ENCODE results near the gene TEX53.

DNA sequence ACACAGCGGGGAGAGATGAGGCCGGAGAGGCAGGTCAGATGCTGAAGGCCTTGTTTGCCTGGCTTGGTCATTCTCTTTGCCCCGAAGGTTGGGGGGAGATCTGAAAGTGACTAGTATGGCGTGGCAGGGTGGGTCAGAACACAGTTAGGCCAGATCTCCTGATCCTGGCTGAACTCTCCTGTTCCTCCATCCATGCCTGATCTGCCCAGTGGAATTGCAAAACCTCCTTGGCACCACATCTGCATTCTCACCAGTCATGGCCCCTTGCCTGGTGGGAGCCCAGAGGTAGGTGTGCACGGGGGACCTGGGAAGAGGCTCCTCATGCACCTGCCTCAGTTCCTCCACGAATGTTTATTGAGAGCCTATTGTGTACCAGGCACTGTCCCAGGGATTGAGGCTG is 23.2 kb downstream of the TEX53 start:
- TF ChIP-seq CTCF (IDR thresholded peaks at IDR 0.05; ENCODE audit: control extremely low read depth in 1 of 3, insufficient read depth in 1 of 3, low read depth in 1 of 3, low read length in 3 of 3) (no peak), EP300 (IDR thresholded peaks at IDR 0.05; ENCODE audit: borderline replicate concordance in 1 of 2, low read depth in 2 of 2, low read length in 2 of 2) (no peak), TAF1 (IDR thresholded peaks at IDR 0.05; ENCODE audit: low read depth, low read length) (no peak), RFX5 (IDR thresholded peaks at IDR 0.05; ENCODE audit: borderline replicate concordance, low read depth, low read length) (no peak), POLR2A (IDR thresholded peaks at IDR 0.05; ENCODE audit: control extremely low read depth in 1 of 2, low read depth in 2 of 2, low read length in 2 of 2) (no peak), EZH2 (IDR thresholded peaks at IDR 0.05; ENCODE audit: low read depth, low read length, severe bottlenecking) (no peak), FOSL1 (IDR thresholded peaks at IDR 0.05; ENCODE audit: insufficient read depth, low read depth, low read length) (no peak)
- TF ChIP-seq, protein P1, sequence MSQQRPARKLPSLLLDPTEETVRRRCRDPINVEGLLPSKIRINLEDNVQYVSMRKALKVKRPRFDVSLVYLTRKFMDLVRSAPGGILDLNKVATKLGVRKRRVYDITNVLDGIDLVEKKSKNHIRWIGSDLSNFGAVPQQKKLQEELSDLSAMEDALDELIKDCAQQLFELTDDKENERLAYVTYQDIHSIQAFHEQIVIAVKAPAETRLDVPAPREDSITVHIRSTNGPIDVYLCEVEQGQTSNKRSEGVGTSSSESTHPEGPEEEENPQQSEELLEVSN (IDR thresholded peaks at IDR 0.05): no peak
- TF ChIP-seq, protein P2, sequence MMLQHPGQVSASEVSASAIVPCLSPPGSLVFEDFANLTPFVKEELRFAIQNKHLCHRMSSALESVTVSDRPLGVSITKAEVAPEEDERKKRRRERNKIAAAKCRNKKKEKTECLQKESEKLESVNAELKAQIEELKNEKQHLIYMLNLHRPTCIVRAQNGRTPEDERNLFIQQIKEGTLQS (IDR thresholded peaks at IDR 0.05; ENCODE audit: insufficient read depth, low read depth, low read length): no peak

Measured in H1 (cell line).